Measurements from ENCODE around the gene PIK3CD. TPM values are rescaled to one million over a fixed set of nuclear protein-coding genes. Genes with fewer than 3 reads are reported as not detected.

Gene PIK3CD
- 53.8 TPM for polyA plus RNA-seq (2012; ENCODE audit: missing spikeins)

DNA sequence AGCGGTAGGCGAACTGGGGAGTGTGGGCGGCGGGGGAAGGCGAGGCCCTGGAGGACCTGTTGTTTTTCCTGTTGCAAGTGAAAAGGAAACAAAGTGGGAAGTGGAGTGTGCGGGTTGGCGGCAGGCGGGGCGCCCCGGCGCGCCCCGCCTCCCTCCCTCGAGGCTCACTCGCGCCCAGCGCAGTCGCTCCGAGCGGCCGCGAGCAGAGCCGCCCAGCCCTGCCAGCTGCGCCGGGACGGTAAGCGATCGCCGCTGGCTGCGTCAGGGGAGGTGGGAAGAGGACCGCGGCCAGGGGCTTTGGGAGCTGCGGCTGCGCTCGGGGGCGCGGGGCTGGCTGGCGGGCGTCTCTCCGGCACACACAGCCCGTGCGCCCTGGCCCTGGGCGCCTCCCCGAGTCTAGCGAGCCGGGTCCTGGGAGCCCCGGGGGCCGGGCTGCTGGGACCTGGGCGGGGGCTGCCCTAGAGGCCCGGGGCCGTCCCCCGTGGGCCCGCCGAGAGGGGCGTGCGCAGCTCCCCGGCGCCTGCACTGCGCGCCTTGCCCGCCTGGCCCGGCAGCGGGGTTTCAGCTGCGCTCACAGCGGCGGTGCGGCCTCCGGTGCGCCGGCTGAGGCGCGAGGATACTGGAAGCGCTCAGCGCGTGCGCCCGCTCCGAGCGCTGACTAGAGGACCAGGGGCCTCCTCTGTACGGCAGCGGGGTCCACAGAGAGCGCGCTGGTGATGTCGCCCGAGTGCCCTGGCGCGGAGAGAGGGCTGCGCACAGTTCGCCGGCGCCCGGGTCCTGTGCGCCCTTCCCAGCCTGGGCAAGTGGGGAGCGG is at the start of gene PIK3CD:
Gene PIK3CD (plus strand): TSS at position 167 of the 814 bp plus-strand sequence. CDS start 58,725 bp downstream, outside the sequence.
- FAIRE-seq (peak; percentile 67), DNase-seq (ENCODE audit: insufficient read length) (peak; percentile 54)

DNA sequence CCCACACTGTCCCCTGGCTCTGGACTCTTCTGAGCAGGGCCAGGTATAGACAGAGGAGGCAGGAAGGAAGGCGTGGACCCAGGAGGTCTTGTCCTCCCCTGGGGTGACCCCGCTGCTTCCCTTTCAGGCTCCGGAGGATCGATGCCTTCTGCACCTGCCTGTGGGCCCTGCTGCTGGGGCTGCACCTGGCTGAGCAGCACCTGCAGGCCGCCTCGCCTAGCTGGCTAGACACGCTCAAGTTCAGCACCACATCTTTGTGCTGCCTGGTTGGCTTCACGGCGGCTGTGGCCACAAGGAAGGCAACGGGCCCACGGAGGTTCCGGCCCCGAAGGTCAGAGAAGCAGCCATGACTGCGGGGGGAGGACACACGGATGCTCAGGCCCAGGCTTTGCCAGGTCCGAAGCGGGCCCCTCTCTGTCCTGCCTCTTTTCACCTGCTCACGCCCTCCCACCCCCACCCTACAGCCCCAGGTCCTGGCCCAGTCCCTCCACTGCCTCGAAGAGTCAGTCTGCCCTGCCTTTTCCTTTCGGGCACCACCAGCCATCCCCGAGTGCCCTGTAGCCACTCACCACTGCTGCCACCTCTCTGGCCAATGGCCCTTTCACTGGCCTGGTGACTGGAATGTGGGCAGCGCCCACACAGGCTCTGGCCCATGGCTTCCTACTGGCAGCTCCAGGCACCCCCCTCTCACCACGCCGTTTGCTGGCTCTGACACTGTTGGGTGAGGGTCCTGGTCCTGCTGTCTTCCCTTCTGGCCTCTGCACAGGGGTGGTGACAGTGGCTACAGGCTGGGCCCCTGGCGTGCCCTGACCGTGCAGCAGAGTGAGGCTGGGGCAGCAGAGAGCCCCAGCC is 49.4 kb upstream of the PIK3CD start:
- FAIRE-seq (no peak), DNase-seq (ENCODE audit: insufficient read length) (no peak)
- TF ChIP-seq POLR2AphosphoS5 (IDR thresholded peaks at IDR 0.05; ENCODE audit: low read depth, low read length), result no peak
- no peak for TF ChIP-seq POLR2A (IDR thresholded peaks at IDR 0.05; ENCODE audit: low read depth, low read length)
- no peak for TF ChIP-seq TAF1 (IDR thresholded peaks at IDR 0.05; ENCODE audit: borderline replicate concordance, low read depth, low read length)

More for the DNA sequence above, at the start of gene PIK3CD:
- TF ChIP-seq POLR2AphosphoS5 (IDR thresholded peaks at IDR 0.05; ENCODE audit: low read depth, low read length) (peak; percentile 53; the same call in 1 of the 2 replicates), POLR2A (IDR thresholded peaks at IDR 0.05; ENCODE audit: low read depth, low read length) (peak; percentile 80; the same call in 1 of the 2 replicates), TAF1 (IDR thresholded peaks at IDR 0.05; ENCODE audit: borderline replicate concordance, low read depth, low read length) (peak; percentile 27; the same call in 1 of the 2 replicates)

DNA sequence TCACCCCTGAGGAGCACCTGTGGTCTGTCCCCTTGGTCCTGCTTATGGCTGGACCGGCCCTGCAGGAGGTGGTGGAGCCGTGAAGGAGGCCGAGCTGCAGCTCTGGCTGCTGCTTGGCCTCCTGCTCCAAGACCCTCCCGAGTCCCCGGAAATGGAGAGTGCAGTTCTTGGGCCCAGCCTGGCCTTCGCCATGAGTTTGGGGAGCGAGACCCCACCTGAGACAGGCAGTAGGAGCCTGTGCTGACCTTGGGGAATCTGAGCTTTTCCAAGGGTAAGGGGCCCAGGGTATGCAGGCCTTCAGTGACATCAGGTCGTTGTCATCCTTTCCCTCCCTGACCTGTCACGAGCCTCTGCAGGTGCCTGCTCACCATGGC is 48.8 kb upstream of the PIK3CD start:
- no peak for DNase-seq (ENCODE audit: insufficient read length)
- no peak for TF ChIP-seq POLR2A (IDR thresholded peaks at IDR 0.05; ENCODE audit: low read depth, low read length)
- no peak for TF ChIP-seq POLR2AphosphoS5 (IDR thresholded peaks at IDR 0.05; ENCODE audit: low read depth, low read length)
- no peak for TF ChIP-seq TAF1 (IDR thresholded peaks at IDR 0.05; ENCODE audit: borderline replicate concordance, low read depth, low read length)
- no peak for FAIRE-seq

DNA sequence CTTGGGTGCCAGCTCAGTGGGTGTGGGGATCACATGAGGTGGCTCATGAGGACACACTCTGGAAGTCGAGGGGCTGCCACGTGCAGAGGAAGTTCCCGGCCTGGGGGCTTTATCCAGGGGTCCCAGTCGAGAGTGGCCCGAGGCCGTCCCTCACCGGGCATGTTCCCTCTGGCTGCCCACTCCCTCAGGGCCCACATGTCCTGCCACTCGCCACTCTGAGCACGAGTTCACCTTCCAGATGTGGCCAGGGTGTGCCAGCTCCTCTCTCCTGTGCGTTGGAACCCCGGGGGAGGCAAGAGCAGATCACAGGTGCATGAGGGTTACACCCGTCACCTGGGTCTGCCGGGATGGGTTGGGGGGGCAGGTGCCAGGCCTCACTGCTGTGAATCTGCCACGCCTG is 48.2 kb upstream of the PIK3CD start:
- FAIRE-seq (no peak), DNase-seq (ENCODE audit: insufficient read length) (no peak)
- no peak for TF ChIP-seq TAF1 (IDR thresholded peaks at IDR 0.05; ENCODE audit: borderline replicate concordance, low read depth, low read length)
- TF ChIP-seq POLR2AphosphoS5 (IDR thresholded peaks at IDR 0.05; ENCODE audit: low read depth, low read length), result no peak
- no peak for TF ChIP-seq POLR2A (IDR thresholded peaks at IDR 0.05; ENCODE audit: low read depth, low read length)

DNA sequence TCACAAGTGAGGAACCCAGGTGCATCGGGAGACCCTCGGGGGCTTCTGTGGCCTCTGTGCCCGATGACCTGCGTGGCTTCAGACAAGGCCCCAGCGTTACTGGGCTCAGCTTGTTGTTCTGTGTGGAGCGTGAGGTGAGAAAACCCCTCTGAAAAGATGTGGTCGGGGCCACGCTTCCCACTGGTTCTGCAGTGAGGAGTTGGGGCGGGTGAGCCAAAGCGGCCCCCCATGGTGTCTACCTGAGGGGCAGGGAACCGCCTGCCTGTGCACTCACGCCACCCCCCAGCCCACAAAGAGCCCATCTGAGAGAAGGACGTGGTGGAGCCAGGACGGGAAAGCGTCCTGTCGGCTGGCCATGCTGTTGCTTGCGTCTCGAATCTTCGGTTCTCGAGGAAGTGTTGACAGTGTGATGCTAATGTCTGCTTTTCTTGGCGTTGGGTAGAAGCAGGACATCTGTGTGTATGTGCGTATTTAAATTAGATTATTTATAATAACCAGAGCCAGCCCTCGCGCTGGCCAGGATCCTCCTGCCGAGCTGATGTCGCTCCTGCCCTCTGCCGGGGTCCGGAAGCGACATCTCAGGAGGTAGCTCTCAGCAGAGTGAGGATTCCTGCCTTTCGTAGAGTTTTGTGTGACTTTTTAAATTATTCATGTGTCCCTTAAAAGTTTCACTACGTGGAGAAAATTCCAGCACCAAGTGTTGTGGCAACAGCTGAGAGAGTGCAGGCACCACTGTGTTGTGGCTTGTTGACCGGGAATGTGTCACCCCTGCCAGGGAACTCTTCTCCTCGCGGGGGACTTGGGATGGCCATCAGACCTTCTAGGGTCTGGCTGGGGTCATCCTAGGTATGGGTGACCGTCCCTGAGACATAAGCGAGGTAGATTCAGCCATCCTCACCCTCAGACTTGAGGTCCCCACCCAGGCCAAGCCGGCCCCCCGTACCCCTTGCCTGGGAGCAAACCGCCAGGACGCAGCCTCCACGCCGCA is 47.5 kb upstream of the PIK3CD start:
- no peak for TF ChIP-seq POLR2AphosphoS5 (IDR thresholded peaks at IDR 0.05; ENCODE audit: low read depth, low read length)
- no peak for TF ChIP-seq POLR2A (IDR thresholded peaks at IDR 0.05; ENCODE audit: low read depth, low read length)
- TF ChIP-seq TAF1 (IDR thresholded peaks at IDR 0.05; ENCODE audit: borderline replicate concordance, low read depth, low read length), result no peak
- FAIRE-seq, result no peak
- no peak for DNase-seq (ENCODE audit: insufficient read length)

DNA sequence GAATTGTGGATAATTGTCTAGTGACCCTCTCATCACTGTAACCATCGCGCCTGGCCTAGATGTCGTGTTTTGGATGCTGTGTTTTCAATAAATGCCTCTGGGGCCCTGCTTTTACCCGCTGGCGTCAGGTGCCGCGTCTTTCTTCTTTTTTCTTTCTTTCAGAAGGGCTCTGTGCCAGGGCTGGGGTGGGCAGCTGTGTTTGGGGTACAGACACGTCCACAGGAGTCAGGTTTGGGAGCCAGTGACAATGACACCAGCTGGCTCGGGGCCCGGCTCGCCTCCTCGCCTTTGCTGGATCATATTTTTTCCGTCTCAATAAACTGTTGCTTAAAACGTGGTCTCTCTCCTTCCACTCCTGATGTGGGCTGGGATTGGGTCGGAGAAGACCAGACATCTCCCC is 46.7 kb upstream of the PIK3CD start:
- DNase-seq (ENCODE audit: insufficient read length) (no peak), FAIRE-seq (no peak)
- no peak for TF ChIP-seq TAF1 (IDR thresholded peaks at IDR 0.05; ENCODE audit: borderline replicate concordance, low read depth, low read length)
- TF ChIP-seq POLR2A (IDR thresholded peaks at IDR 0.05; ENCODE audit: low read depth, low read length), result no peak
- TF ChIP-seq POLR2AphosphoS5 (IDR thresholded peaks at IDR 0.05; ENCODE audit: low read depth, low read length), result no peak

DNA sequence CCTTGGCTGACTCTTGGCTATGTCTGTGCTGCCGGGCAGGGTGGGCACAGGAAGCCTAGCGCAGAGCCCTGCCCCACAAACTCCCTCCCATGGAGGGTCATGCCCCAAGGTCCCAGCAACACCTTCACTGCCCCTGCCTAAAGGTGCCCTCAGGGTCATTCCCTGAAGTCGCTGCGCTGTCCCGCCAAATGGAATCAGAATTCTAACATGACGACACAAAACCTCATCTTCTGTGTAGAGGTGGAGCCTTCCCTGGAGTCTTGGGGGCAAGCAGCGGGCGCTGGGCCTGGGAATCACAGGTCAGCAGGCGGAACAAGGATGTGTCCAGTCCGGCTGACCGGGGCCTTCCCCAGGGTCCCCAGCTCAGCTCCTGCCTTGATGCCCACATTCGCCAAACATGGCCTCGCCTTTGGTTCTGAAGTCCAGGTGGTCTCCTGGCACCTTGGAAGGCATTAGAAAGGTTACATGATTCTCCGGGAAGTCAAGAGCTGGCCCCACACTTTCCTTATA is 45.5 kb upstream of the PIK3CD start:
- no peak for DNase-seq (ENCODE audit: insufficient read length)
- FAIRE-seq, result no peak
- TF ChIP-seq TAF1 (IDR thresholded peaks at IDR 0.05; ENCODE audit: borderline replicate concordance, low read depth, low read length) (no peak), POLR2AphosphoS5 (IDR thresholded peaks at IDR 0.05; ENCODE audit: low read depth, low read length) (no peak; the same call in 1 of the 2 replicates), POLR2A (IDR thresholded peaks at IDR 0.05; ENCODE audit: low read depth, low read length) (no peak; the same call in 1 of the 2 replicates)

DNA sequence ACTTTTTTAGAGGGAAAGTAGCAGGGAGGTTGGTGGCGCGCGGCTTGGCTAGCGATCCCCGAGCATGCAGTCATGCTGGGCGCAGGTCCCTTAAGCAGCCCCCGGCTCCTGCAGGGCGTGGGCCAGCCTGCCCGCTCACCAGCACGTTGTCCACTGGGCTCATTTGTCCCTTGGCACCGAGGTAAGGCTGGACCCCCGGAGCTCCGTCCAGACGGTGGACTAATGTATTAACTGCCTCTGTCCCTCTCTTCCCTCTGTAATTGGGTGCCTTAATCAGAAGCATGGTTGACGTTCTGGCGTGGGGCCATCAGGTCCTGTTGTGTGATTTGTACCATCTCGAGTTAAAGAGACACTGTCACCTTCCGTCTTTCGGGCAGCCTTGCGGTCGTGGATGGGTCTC is 45.1 kb upstream of the PIK3CD start:
- TF ChIP-seq TAF1 (IDR thresholded peaks at IDR 0.05; ENCODE audit: borderline replicate concordance, low read depth, low read length) (no peak), POLR2A (IDR thresholded peaks at IDR 0.05; ENCODE audit: low read depth, low read length) (no peak), POLR2AphosphoS5 (IDR thresholded peaks at IDR 0.05; ENCODE audit: low read depth, low read length) (no peak)
- FAIRE-seq, result no peak
- no peak for DNase-seq (ENCODE audit: insufficient read length)

DNA sequence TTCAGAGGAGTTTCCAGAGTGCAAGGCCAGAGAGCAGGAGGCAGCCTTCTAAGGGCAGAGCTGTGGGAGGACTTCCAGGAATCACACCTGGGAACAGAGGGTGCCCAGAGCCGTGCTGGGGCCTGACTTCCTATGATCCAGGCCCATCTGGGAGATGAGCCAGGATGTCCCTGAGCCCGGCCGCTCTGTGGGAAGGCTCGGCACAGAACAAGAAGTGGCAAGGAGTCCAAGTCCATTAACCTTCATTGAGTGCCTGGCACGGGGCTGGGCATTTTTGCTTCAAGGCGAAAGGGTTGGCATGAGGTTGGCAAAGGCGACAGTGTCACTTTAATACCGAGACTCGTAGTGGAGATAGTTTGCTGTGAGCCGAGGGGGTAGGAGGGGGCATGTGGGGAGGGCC is 44.6 kb upstream of the PIK3CD start:
- TF ChIP-seq POLR2AphosphoS5 (IDR thresholded peaks at IDR 0.05; ENCODE audit: low read depth, low read length) (no peak), POLR2A (IDR thresholded peaks at IDR 0.05; ENCODE audit: low read depth, low read length) (no peak), TAF1 (IDR thresholded peaks at IDR 0.05; ENCODE audit: borderline replicate concordance, low read depth, low read length) (no peak)
- DNase-seq (ENCODE audit: insufficient read length), result no peak
- FAIRE-seq, result no peak

DNA sequence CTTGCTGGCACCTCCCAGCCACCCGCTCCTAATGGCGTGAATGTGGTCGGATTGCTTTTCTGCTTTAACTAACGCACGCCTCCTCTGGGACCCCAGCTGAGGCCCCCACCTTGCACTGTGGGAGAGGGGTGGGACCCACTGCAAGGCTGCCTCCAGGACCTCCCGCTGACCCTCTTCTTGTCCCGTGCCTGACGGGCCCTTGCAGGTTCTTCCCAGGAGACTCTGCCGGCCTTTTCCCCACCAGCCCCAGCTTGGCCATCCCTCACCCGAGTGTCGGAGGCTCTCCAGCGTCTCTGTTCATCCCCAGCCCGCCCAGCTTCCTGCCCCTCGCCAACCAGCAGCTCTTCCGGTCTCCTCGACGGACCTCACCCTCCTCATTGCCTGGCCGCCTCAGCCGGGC is 44.2 kb upstream of the PIK3CD start:
- no peak for TF ChIP-seq POLR2AphosphoS5 (IDR thresholded peaks at IDR 0.05; ENCODE audit: low read depth, low read length)
- TF ChIP-seq TAF1 (IDR thresholded peaks at IDR 0.05; ENCODE audit: borderline replicate concordance, low read depth, low read length), result no peak
- no peak for TF ChIP-seq POLR2A (IDR thresholded peaks at IDR 0.05; ENCODE audit: low read depth, low read length)
- no peak for DNase-seq (ENCODE audit: insufficient read length)
- FAIRE-seq, result no peak

Measured in GM12892 (cell line).